Measurements from ENCODE around the gene ARID1A.
"Not testable (repeated sequence)": the region's sequence is repeated elsewhere in the genome, so short reads cannot be mapped to it uniquely, and the experiment has no call there.

The ARID1A gene

GRCh38 chr1:26695356-26696118 lies at the start of gene ARID1A:
Gene ARID1A (plus strand): TSS chr1:26696015. CDS start chr1:26696404, 389 bp downstream.
- peak; percentile 82 for DNase-seq (ENCODE audit: low read depth, low spot score)

- DNase-seq (ENCODE audit: low read depth, low spot score), result no peak
Measured at GRCh38 chr1:26664802-26665201, 31.0 kb upstream of the ARID1A start.

GRCh38 chr1:26666855-26667254 lies 29.0 kb upstream of the ARID1A start:
- no peak for DNase-seq (ENCODE audit: low read depth, low spot score)

- not testable (repeated sequence) for DNase-seq (ENCODE audit: low read depth, low spot score)
Measured at GRCh38 chr1:26668106-26668786, 27.6 kb upstream of the ARID1A start.

- DNase-seq (ENCODE audit: low read depth, low spot score), result no peak
Measured at GRCh38 chr1:26677306-26678115, 18.3 kb upstream of the ARID1A start.

- no peak for DNase-seq (ENCODE audit: low read depth, low spot score)
Measured at GRCh38 chr1:26684763-26685508, 10.9 kb upstream of the ARID1A start.

GRCh38 chr1:26686795-26687194 lies 9.0 kb upstream of the ARID1A start:
- DNase-seq (ENCODE audit: low read depth, low spot score), result no peak

- no peak for DNase-seq (ENCODE audit: low read depth, low spot score)
Measured at GRCh38 chr1:26689504-26689903, 6.3 kb upstream of the ARID1A start.

GRCh38 chr1:26690157-26690556 lies 5.7 kb upstream of the ARID1A start:
- DNase-seq (ENCODE audit: low read depth, low spot score), result no peak

- no peak for DNase-seq (ENCODE audit: low read depth, low spot score)
Measured at GRCh38 chr1:26690576-26691031, 5.2 kb upstream of the ARID1A start.

- no peak for DNase-seq (ENCODE audit: low read depth, low spot score)
Measured at GRCh38 chr1:26692211-26692792, 3.5 kb upstream of the ARID1A start.

GRCh38 chr1:26692793-26693490 lies 2.9 kb upstream of the ARID1A start:
- DNase-seq (ENCODE audit: low read depth, low spot score), result peak; percentile 62

- DNase-seq (ENCODE audit: low read depth, low spot score), result no peak
Measured at GRCh38 chr1:26693599-26694572, 1.9 kb upstream of the ARID1A start.

- no peak for DNase-seq (ENCODE audit: low read depth, low spot score)
Measured at GRCh38 chr1:26694638-26695355, 1.0 kb upstream of the ARID1A start.

GRCh38 chr1:26696119-26696653 lies 371 bp downstream of the ARID1A start:
- no peak for DNase-seq (ENCODE audit: low read depth, low spot score)

- peak; percentile 47 for DNase-seq (ENCODE audit: low read depth, low spot score)
Measured at GRCh38 chr1:26696654-26697430, 1.0 kb downstream of the ARID1A start.

GRCh38 chr1:26697431-26697977 lies 1.7 kb downstream of the ARID1A start:
- DNase-seq (ENCODE audit: low read depth, low spot score), result no peak
